Adipose tissue (tissue), 3 donors: Measurements from ENCODE around the gene KRTAP2-2. TPM values are rescaled to one million over a fixed set of nuclear protein-coding genes. Genes with fewer than 3 reads are reported as not detected.
"Not testable (repeated sequence)": the region's sequence is repeated elsewhere in the genome, so short reads cannot be mapped to it uniquely, and the experiment has no call there.

Experiments used
- H3K27ac ChIP-seq: one replicate; pipeline ENCODE4 v1.5.1; 2013; ENCODE audit warnings: low read depth, low read length
- WGBS, 3 donors: extraction: QIAGEN DNeasy Blood & Tissue Kit; methylation state at CpG; one replicate each; pipeline ENCODE4 v1.1.7; 2013; 5-methylcytosine and 5-hydroxymethylcytosine counted together
- polyA plus RNA-seq, 3 donors: library from polyadenylated mRNA; stranded (reverse); fragments of 200-250 nt; gene quantifications; one replicate each; pipeline ENCODE4 v1.2.3, GENCODE V29; 2013
- donor health status: healthy with polysubstance abuse.
- donor health status: Bipolar disorder and iron deficiency.
- donor health status: healthy.

Gene KRTAP2-2
- polyA plus RNA-seq, 3 donors, result not detected

DNA sequence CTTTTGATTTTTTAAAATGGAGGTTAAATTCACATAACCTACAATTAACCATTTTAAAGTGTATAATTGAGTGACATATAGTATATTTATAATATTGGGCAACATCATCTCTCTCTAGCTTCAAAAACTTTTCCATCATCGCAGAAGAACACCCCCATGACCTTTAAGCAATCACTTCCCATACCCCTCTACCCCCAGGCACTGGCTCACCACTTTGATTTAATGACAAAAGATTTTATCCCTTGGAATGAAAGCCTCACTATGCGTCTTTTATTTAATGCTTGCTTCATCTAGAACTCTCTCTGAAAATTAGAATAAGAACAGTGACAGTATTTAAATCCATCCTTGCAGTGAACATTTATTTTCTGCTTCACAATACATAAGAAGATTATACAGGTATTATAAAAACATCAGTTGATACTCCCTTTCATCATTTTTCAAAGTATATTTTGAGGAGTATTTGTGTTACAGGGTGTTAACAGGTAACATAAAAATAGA, 17.1 kb downstream of the KRTAP2-2 start:
- 72 to 84% (median 81%) methylated on average over 2 of the region's 2 CpGs for WGBS, 3 donors
- no peak overlapping the region for H3K27ac ChIP-seq

DNA sequence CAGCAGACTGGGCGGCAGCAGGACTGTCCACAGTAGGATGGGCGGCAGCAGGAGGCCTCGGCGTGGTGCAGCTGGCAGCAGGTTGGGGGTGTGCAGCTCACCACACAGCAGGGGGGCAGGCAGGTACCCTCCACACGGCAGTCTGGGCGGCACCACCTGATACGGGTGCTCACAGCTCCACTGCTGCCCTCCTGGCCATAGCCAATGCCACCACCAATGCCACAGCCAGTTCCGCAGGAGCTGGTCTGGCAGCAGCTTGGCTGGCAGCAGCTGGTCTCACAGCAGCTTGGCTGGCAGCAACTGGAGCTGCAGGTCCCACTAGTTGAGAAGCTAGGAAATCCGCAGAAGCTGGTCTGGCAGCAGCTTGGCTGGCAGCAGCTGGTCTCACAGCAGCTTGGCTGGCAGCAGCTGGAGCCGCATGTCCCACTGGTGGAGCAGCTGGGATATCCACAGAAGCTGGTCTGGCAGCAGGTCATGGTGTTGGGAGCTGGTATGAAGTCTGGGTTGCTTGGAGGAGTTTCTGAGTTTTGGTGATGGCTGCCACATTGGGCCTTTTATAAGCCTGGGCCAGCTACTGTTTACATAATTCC, 20.6 kb downstream of the KRTAP2-2 start, which contains the start of gene KRTAP1-3:
Gene KRTAP1-3 (minus strand): TSS at position 529 of the 590 bp plus-strand sequence. CDS start 53 bp downstream, at position 476.
- H3K27ac ChIP-seq, result not testable (repeated sequence)
- 75 to 87% (median 85%) methylated on average over 8 to 10 of the region's 10 CpGs for WGBS, 3 donors

DNA sequence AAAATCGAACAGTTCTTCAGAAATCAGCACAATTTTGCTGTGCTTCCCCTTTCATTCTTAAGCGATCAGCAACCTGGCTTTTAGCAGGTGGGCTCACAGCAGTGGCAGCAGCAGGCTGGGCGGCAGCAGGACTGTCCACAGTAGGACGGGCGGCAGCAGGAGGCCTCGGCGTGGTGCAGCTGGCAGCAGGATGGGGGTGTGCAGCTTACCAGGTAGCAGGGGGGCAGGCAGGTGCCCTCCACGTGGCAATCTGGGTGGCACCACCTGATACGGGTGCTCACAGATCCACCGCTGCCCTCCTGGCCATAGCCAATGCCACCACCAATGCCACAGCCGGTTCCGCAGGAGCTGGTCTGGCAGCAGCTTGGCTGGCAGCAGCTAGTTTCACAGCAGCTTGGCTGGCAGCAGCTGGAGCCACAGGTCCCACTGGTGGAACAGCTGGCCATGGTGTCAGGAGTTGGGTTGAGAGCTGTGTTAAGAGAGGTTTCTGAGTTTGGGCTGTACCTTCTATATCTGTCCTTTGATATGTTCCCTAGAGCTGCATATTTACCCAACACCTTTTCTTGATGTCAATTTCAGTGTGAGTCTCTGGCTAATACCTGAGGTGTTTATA, 25.3 kb downstream of the KRTAP2-2 start, which contains the start of gene KRTAP1-4:
Gene KRTAP1-4 (minus strand): TSS at position 563 of the 613 bp plus-strand sequence. CDS start 117 bp downstream, at position 446.
- 83 to 86% (median 83%) methylated on average over 12 of the region's 12 CpGs for WGBS, 3 donors
- H3K27ac ChIP-seq, result no peak within 1 kb of the TSS

DNA sequence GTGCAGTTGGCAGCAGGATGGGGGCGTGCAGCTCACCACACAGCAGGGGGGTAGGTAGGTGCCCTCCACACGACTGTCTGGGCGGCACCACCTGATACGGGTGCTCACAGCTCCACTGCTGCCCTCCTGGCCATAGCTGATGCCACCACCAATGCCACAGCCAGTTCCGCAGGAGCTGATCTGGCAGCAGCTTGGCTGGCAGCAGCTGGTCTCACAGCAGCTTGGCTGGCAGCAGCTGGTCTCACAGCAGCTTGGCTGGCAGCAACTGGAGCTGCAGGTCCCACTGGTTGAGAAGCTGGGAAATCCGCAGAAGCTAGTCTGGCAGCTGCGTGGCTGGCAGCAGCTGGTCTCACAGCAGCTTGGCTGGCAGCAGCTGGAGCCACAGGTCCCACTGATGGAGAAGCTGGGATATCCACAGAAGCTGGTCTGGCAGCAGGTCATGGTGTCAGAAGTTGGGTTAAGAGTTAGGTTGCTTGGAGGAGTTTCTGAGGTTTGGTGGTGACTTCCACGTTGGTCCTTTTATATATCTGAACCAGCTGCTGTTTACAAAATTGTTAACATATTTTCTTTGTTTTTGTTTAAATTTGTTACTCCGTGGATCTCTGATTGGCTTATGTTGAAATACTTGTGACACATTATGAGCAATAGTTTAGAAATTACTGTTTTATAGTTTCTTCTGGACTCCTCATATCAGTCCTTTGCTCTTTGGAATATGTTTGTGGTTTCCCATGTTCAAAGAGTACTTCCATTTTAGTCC, 28.1 kb downstream of the KRTAP2-2 start, which contains the start of gene KRTAP1-5:
Gene KRTAP1-5 (minus strand): TSS at position 494 of the 757 bp plus-strand sequence. CDS start 53 bp downstream, at position 441.
- 62 to 83% (median 81%) methylated on average over 9 of the region's 9 CpGs for WGBS, 3 donors
- H3K27ac ChIP-seq, result no peak within 1 kb of the TSS

DNA sequence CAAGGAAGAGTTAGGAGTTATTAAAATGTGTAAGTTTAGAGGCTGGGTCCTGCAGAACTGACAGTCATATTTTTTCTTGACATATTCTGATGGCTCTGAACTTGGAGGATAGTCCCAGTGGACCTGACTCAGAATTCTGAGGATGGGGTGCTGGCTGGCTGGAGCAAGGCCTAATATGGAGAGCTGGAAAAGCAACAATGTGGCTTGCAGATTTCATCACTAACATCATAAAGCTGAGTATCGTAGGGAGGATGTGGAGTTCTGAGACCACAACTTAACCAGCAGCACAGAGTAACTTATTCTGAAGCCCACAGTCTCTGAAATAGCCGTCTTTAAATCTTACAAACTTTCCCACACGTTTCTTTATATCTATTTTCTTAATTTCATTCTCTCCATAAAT, 30.3 kb downstream of the KRTAP2-2 start:
- WGBS, 3 donors, result 60 to 77% (median 76%) methylated on average over 3 of the region's 3 CpGs

DNA sequence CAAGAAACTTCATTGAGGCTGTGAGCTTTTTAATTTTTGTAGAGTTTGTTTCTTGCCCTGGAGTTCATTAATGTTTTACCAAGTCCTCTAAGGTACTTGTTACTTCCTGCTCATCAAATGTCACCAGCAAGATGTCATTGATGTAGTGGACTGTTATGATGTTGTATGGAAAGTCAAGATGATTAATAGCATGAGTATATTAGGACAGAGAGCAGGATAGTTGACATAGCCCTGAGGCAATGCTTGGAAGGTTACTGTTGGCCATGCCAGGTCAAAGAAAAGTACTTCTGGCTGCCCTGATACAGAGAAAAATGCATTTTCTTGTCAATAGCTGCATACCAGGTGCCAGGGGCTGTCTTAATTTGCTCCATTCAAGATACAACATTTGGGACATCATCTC, 34.7 kb downstream of the KRTAP2-2 start:
- H3K27ac ChIP-seq, result no peak overlapping the region

More for the DNA sequence above, 30.3 kb downstream of the KRTAP2-2 start:
- no peak overlapping the region for H3K27ac ChIP-seq

DNA sequence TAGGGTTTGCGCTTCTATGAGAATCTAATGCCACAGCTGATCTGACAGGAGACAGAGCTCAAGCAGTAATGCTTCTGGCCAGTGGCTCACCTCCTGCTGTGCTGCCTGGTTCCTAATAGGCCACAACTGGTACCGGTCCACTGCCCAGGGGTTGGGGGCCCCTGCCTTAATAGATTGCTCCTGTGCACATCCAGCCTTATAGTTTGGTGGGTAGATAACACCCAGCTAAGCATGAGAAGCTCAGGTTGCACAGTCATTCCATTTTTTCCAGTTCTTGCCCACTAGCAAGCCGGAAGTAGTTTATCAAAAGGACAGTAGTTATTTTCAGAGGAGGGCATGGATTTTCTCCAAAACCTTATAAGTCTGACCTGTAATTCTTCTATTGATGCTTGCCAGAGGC, 35.6 kb downstream of the KRTAP2-2 start:
- 93 to 97% (median 93%) methylated on average over 3 of the region's 3 CpGs for WGBS, 3 donors
- no peak overlapping the region for H3K27ac ChIP-seq

DNA sequence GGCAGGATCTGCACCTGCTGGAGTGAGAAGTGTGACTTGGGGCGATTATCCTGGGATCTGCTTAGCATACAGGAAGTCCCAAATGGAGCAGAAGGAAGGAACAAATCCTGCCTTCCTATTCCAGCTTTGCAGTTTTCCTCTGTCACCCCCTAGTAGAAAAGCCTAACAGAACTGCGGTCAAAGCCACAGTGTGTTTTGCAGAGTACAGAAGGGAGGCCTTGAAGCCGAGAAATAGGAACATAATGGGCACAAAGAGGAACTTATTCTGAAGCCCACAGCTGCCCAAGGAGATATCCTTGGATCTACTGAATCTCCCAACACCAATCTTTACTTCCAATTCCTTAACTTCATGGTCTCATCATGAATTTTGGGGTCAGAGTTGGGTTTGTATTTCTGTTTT, 36.5 kb downstream of the KRTAP2-2 start:
- H3K27ac ChIP-seq, result no peak overlapping the region
- WGBS, 3 donors, result 54 to 63% (median 56%) methylated on average over 3 of the region's 3 CpGs

DNA sequence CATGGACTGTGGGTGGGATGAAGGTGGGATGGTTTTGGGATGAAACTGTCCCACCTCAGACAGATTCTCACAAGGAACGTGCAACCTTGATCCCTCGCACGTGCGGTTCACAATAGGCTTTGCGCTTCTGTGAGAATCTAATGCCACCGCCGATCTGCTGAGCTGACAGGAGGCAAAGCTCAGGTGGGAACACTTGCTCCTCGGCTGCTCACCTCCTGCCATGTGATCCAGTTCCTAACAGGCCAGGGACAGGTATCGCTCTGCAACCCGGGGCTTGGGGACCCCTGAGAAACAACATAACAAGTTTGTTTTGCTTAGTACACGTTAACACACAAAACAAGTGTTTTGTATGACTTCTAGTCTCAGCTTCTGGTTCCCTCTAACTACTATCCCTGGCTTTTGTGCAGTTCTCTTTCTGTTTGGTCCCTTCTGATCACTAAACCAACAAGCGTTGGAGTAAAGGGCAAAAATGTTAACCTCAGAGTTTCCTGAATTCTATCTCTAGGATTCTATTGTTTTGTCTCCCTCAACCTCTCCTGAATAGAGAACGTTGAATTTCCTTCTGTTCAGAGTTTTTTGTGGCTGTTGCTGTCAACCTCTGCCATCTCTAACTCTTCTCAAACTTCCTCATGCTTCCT, 38.3 kb downstream of the KRTAP2-2 start:
- H3K27ac ChIP-seq, result no peak overlapping the region
- WGBS, 3 donors, result 73 to 80% (median 79%) methylated on average over 13 of the region's 13 CpGs

DNA sequence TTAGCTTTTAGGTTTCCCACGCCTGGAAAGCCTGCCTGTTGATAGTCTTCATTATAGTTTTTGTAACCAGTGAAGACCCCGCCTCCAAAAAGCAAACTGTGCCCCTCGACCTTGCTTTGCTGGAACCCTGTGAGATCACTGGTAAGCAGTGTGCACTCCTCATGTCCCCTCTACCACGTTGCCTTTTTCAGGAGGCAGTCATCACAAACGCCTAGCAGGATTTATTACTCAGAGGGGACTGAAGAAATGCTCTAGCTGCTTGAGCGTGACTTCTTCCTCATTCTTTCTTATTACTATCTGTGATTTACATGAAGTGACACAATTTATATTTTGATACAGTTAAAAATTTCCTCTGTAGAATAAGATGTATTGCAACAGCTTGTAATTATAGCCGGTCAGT, 39.6 kb downstream of the KRTAP2-2 start:
- no peak overlapping the region for H3K27ac ChIP-seq
- 62 to 71% (median 67%) methylated on average over 7 of the region's 7 CpGs for WGBS, 3 donors

DNA sequence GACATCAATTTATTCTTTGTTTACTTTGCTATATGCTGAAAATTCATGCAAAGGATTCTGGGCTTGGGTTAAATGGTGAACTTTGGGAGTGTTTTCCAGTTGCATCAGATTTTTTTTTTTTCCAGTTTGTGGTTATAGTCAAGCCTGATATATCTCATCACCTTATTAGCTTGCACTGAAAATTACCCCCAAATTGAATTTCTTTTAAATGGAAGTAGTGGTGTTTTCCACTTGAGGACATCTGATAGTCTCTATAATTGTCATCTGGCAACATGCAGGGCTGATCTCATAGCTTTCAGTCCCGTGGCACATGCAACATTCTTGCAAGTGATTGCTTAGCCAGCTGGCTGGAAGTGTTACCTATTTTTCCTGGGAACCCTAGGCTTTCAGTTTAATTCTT, 41.4 kb downstream of the KRTAP2-2 start:
- no peak overlapping the region for H3K27ac ChIP-seq
- 23 to 37% (median 33%) methylated on average over 1 of the region's 1 CpG for WGBS, 3 donors

DNA sequence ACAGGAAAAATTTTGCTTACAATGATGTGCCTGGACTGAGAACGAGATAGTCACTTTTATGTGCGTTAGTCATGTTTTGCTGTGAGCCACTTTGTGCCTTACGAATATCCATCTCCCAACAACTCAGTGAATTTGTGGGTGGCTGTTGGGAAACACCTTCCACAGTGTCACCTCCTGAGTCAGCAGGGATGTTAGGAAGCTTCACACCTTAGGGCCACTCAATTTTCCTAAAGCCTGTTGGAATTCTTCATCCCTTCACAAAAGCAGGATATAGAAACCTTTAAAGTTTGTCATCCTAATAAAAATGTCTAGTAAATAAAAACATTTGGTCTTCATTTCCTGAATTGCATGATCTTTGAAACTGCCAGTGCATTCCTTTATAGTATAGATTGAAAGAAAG, 41.8 kb downstream of the KRTAP2-2 start:
- H3K27ac ChIP-seq, result no peak overlapping the region
- 82 to 87% (median 84%) methylated on average over 3 of the region's 3 CpGs for WGBS, 3 donors

DNA sequence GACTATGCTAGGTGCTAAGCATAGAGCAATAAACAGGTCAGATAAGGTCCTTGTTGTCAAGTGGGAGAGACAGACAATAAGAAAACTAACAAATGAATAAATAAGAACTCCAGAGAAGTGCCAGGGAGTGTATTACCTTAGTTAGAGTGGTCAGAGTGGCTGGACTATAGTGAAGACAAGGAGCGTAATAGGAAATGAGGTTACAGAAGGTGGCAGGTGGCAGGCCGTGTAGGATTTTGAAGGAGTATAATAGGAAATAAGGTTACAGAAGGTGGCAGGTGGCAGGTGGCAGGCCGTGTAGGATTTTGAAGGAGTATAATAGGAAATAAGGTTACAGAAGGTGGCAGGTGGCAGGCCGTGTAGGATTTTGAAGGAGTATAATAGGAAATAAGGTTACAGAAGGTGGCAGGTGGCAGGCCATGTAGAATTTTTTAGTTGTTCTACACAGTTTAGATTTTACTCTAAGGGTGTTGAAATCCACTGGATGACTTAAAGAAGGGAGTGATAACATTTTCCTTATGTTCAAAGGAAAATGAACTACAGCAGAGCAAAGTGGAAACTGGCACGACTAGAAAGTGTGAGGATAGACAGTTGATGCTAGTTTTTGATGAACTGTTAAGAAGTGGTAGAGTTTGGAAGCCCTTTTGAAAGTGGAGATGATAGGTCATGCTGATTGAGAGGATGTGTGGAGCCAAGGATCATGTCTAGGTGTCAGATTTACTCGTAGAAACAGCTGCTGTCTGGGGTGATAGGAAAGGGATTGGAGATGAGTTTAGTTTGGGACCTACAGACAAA, 42.5 kb downstream of the KRTAP2-2 start:
- H3K27ac ChIP-seq, result no peak overlapping the region
- 70 to 82% (median 74%) methylated on average over 6 of the region's 6 CpGs for WGBS, 3 donors

DNA sequence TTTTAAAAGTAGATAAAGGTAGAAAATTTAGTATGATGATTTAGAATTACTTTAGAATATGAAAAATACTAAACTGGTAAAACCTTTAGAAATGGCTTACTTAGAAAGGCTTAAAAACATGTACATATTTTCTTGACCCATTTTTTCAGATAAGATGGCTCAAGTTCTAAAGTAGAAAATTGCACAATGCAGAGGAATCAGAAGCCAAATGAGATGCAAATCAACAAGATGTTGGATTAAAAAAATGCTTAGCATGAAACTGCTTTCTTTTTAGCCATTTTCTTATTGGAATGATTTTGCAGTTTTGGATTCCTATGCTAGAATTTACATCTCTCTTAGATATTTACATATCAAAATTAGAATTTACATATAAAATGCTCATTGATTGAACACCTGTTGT, 44.6 kb downstream of the KRTAP2-2 start:
- H3K27ac ChIP-seq, result no peak overlapping the region

DNA sequence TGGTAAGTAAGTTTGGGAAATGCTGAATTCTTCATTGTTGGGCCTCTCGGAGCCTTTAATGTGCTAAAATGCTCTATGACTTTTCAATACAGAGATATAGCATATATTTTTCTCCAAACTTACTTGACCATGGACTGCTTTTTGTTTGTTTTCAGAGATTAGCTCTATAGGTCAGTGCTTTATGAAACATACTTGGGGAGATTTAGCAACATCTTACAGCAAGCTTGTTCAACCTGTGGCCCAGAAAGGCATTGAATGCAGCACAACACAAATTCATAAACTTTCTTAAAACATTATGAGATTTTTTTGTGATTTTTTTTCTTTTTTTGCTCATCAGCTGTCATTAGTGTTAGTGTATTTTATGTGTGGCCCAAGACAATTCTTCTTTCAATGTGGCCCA, 45.1 kb downstream of the KRTAP2-2 start:
- no peak overlapping the region for H3K27ac ChIP-seq
- 84 to 100% (median 92%) methylated on average over 1 of the region's 1 CpG for WGBS, 3 donors

DNA sequence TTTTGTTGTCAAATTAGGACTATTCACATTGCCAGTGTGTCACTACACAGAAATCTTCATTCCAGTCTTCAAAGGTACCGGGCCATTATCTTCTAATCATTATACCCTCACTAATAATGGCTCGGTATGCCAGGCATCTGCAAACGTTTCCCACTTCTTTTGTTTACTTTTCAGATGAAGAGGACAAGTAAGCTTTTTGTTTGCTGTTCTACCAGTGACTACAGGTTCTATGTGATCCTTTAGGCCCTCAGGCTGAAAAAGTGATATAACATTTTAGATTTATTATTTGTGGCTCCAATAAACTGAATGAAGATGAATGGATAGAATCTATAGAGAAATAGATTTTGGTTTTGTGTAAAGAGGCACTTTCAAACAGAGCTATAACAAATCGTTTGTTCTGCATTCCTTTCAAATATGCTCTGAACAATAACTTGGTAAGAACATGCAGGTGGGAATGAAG, 45.7 kb downstream of the KRTAP2-2 start:
- 32 to 74% (median 62%) methylated on average over 4 of the region's 4 CpGs for WGBS, 3 donors
- H3K27ac ChIP-seq, result no peak overlapping the region

DNA sequence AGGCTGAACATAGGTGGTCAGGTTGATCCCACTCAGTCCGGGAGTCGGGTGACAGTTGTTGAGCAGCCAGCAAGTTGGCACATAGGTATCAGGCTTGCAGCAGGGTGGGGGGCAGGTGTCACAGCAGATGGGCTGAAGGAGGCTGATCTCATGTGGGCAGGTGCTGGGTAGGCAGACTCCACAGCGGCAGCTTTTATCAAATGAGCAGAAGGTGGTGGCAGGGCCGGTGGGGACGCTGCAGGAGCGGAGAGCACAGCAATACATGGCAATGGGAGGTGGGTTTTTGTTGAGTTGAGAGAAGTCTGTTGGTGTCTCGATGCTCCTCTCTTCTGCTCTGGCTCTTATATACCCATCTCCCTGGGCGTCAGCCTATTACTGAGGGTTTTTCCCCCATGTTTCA, 46.2 kb downstream of the KRTAP2-2 start, which contains the start of gene KRTAP3-1:
Gene KRTAP3-1 (minus strand): TSS at position 318 of the 400 bp plus-strand sequence. CDS start 54 bp downstream, at position 264.
- 63 to 90% (median 90%) methylated on average over 8 of the region's 8 CpGs for WGBS, 3 donors

More for the DNA sequence above, 46.2 kb downstream of the KRTAP2-2 start, which contains the start of gene KRTAP3-1:
- H3K27ac ChIP-seq, result no peak within 1 kb of the TSS
